Measurements from ENCODE around the gene ALDH3B1. TPM values are rescaled to one million over a fixed set of nuclear protein-coding genes. Genes with fewer than 3 reads are reported as not detected.

The ALDH3B1 gene
- total and polyA plus RNA-seq, 2 donors from 2014 or later = 20.9 to 42.7 TPM

DNA sequence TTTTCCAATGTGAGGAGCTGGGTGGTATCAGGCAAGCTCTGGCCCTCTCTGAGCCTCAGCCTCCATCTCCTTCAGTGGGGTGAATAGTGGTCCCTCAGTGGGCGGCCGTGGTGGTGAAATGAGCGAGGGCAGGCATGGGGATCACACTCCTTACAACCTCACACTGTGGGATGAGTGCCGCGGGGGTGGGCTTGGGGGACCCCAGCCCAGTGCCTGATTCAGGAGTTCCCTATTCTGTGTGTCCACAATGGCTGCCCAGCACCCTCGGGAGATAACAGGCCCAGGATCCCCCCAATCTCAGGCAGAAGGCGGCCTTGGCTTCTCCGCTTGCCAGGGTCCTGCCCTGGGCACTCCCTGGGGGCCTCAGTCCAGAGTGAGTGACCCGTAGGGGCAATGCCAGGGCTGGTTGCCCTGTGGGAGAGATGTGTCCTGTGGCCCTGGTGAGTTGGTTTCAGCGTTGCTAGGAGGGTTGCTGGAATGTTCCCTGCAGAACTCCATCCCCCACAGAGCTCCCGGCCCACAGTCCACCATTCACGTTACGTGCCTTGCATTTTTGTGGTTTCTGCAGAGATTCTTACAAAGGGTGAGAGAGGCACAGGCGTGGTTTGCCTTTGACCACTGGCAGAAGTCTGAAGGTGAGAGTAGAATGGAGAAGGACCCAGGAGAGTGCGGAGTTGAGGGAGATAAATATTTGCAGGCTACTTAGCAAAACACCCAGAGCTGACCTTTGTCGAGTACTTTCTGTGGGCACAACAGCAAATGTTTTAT, 2.9 kb downstream of the ALDH3B1 start:
- H3K9me3 ChIP-seq (ENCODE audit: control insufficient read depth in 2 of 3, insufficient read depth in 1 of 3, low read length in 3 of 3) = no peaks in the 10 kb centered on the region
- intact Hi-C loops (cut with DNase I) = no loop called here
- no peaks in the 10 kb centered on the region for H3K36me3 ChIP-seq (ENCODE audit: control insufficient read depth in 2 of 3, insufficient read depth in 3 of 3, low read length in 3 of 3)
- no peaks in the 10 kb centered on the region for H3K27me3 ChIP-seq (ENCODE audit: control insufficient read depth, insufficient read depth, low read length)
- no peak overlapping the region for H3K4me3 ChIP-seq (ENCODE audit: low read length in 3 of 3)
- no peak overlapping the region for H3K9ac ChIP-seq (ENCODE audit: low read length in 3 of 3)
- FAIRE-seq (no peak), DNase-seq (peak in 3 of 5 donors; percentile 43 to 89 (median 80))
- TF ChIP-seq, protein P1, sequence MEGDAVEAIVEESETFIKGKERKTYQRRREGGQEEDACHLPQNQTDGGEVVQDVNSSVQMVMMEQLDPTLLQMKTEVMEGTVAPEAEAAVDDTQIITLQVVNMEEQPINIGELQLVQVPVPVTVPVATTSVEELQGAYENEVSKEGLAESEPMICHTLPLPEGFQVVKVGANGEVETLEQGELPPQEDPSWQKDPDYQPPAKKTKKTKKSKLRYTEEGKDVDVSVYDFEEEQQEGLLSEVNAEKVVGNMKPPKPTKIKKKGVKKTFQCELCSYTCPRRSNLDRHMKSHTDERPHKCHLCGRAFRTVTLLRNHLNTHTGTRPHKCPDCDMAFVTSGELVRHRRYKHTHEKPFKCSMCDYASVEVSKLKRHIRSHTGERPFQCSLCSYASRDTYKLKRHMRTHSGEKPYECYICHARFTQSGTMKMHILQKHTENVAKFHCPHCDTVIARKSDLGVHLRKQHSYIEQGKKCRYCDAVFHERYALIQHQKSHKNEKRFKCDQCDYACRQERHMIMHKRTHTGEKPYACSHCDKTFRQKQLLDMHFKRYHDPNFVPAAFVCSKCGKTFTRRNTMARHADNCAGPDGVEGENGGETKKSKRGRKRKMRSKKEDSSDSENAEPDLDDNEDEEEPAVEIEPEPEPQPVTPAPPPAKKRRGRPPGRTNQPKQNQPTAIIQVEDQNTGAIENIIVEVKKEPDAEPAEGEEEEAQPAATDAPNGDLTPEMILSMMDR (IDR thresholded peaks at IDR 0.05; ENCODE audit: borderline replicate concordance, extremely low read depth, insufficient read depth) = no peak
- H3K27ac ChIP-seq (ENCODE audit: low read depth in 2 of 2, low read length in 2 of 2) = peak overlapping the region; percentile 59 to 87
- peaks cover 0 to 42% (median 18%) of the 10 kb centered on the region in 3 donors for H3K4me1 ChIP-seq (ENCODE audit: control insufficient read depth in 2 of 3, insufficient read depth in 2 of 3, low read depth in 1 of 3, low read length in 3 of 3)

DNA sequence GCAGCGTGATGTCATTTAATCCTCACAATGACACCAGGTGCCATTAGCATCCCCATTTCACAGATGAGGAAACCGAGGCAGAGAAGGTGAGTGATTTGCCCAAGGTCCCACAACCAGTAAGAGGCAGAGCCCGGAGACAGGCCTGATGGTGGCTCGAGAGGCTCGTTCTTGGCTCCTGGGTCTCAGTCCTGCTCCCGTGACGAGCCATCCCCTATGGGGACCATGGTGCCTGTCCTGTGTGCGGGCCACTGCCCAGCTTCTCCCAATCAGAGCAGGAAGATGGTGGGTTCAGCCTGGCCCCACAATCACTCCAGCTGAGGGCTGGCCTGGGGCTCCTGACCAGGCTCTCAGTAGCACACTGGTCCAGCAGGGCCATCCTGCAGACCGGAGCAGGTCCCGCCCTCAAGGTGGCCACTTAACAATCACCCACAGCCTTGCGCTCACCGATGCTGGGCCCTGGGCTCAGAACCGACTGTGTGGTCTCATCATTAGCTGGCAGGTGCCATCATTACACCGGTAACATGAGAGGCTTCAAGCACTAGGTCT, 3.6 kb downstream of the ALDH3B1 start:
- no peaks in the 10 kb centered on the region for H3K27me3 ChIP-seq (ENCODE audit: control insufficient read depth, insufficient read depth, low read length)
- H3K9ac ChIP-seq (ENCODE audit: low read length in 3 of 3) = peak overlapping the region in 1 of 3 donors; percentile 31
- DNase-seq = peak in 1 of 5 donors; percentile 71
- no peaks in the 10 kb centered on the region for H3K9me3 ChIP-seq (ENCODE audit: control insufficient read depth in 2 of 3, insufficient read depth in 1 of 3, low read length in 3 of 3)
- H3K36me3 ChIP-seq (ENCODE audit: control insufficient read depth in 2 of 3, insufficient read depth in 3 of 3, low read length in 3 of 3) = no peaks in the 10 kb centered on the region
- H3K4me3 ChIP-seq (ENCODE audit: low read length in 3 of 3) = no peak overlapping the region
- no peak for FAIRE-seq
- TF ChIP-seq, protein P1 (IDR thresholded peaks at IDR 0.05; ENCODE audit: borderline replicate concordance, extremely low read depth, insufficient read depth) = no peak
- peaks cover 0 to 41% (median 18%) of the 10 kb centered on the region in 3 donors for H3K4me1 ChIP-seq (ENCODE audit: control insufficient read depth in 2 of 3, insufficient read depth in 2 of 3, low read depth in 1 of 3, low read length in 3 of 3)
- H3K27ac ChIP-seq (ENCODE audit: low read depth in 2 of 2, low read length in 2 of 2) = peak overlapping the region; percentile 58 to 87
- intact Hi-C loops (cut with DNase I) = no loop called here

DNA sequence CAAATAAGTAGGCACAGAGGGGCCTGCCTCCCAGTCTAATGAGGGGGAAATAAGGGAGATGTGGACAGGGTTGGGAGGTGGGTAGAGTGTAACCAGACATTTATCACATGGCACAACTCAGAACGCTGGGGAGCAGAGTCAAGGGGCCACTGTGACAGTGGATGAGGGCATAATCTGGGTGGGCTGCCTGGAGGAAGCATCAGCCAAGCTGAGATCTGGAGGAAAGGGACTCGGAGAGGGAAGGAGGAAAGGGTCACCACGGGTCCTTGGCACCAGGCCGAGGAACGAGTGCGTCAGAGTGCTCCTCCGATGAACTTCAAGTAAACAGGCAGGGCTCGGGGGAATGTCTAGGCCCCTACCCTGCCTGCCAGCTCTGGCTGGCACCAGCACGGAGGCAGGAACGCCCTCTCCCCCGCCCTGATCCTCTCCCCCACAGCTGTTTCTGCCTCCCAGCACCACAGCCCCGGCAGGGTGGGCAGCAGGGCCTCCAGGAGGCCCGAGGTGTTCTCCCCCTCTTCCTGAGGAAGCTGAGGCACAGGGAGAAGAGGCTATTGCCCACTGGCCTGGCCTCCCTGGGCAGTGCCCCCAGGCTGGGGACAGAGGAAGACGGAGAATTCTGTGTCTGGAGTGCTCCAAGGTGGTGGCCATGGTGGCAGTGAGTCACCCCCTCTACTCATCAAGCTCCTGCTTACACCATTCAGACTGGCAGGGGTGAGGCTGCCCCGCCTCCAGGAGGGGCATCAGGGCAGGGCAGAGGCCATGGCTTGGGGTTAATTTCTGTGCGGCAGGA, 4.2 kb downstream of the ALDH3B1 start:
- DNase-seq (peak in 2 of 5 donors; percentile 67 to 94), FAIRE-seq (no peak)
- Histone ChIP-seq H3K4me1 (ENCODE audit: control insufficient read depth in 2 of 3, insufficient read depth in 2 of 3, low read depth in 1 of 3, low read length in 3 of 3) (peaks cover 0 to 38% (median 18%) of the 10 kb centered on the region in 3 donors), H3K36me3 (ENCODE audit: control insufficient read depth in 2 of 3, insufficient read depth in 3 of 3, low read length in 3 of 3) (no peaks in the 10 kb centered on the region), H3K27me3 (ENCODE audit: control insufficient read depth, insufficient read depth, low read length) (no peaks in the 10 kb centered on the region), H3K27ac (ENCODE audit: low read depth in 2 of 2, low read length in 2 of 2) (peak overlapping the region; percentile 58 to 87), H3K9ac (ENCODE audit: low read length in 3 of 3) (peak overlapping the region in 1 of 3 donors; percentile 31), H3K9me3 (ENCODE audit: control insufficient read depth in 2 of 3, insufficient read depth in 1 of 3, low read length in 3 of 3) (no peaks in the 10 kb centered on the region), H3K4me3 (ENCODE audit: low read length in 3 of 3) (no peak overlapping the region)
- TF ChIP-seq, protein P1 (IDR thresholded peaks at IDR 0.05; ENCODE audit: borderline replicate concordance, extremely low read depth, insufficient read depth) = no peak
- intact Hi-C loops (cut with DNase I) = no loop called here
